K562 (cell line): ENCODE measurements around the gene MATK. TPM values are rescaled to one million over a fixed set of nuclear protein-coding genes. Genes with fewer than 3 reads are reported as not detected.

Experiments used
- ATAC-seq: fragments of 200-7000 bp; cut with Tn5 transposase; 3 replicates; pipeline ENCODE4 v1.9.1; 2020; ENCODE audit warnings: moderate library complexity
- BruUV-seq: library from RNA; stranded (reverse); fragments of 400-500 nt; replicated peaks from 2 replicates; lab custom pipeline; 2021; lab: Mats Ljungman, UMichigan
- CTCF ChIA-PET: fragments of 300-600 bp; formaldehyde crosslinking; extraction: SDS; loops from one replicate; lab custom pipeline; 2021; ENCODE audit warnings: low intra/inter-chr PET ratio; lab: Yijun Ruan, JAX
- POLR2A ChIA-PET: fragments of 300-600, 350-650 bp; sonication (Branson Sonifier 250); formaldehyde crosslinking; extraction: SDS; loops from one replicate; lab custom pipeline; 2021; ENCODE audit warnings: antibody characterized with exemption, inconsistent platforms; lab: Yijun Ruan, JAX
- DNase-seq, 4 experiments: peaks; one replicate each; pipeline versions ENCODE4 v3.0.0 to v3.0.0-alpha.2; 2011 to 2018; ENCODE audit warnings: low spot score in 3 of 4, mixed read lengths in 3 of 4; ENCODE audit errors: extremely low read depth in 1 of 4
- FAIRE-seq: peaks from 2 replicates; lab custom pipeline; 2011; peaks lifted over from hg19 to GRCh38; lab: Jason Lieb, UNC
- H2AFZ ChIP-seq: 2 replicates; pipeline ENCODE4 v1.6.0; 2011; ENCODE audit warnings: low read depth, low read length, control low read depth, inconsistent platforms
- H3K27ac ChIP-seq: fragments of 200-600 bp; 3 replicates; pipeline ENCODE4 v1.8.0; 2011; ENCODE audit warnings: low read depth, mild to moderate bottlenecking, control low read depth, inconsistent platforms, low read length, moderate library complexity, mixed read lengths; ENCODE audit errors: extremely low read depth
- H3K27me3 ChIP-seq, 2 experiments: fragments of 300-600 bp in 1 of 2; 2 replicates in 1 of 2; 3 replicates in 1 of 2; pipeline versions ENCODE4 v1.6.0 to v1.8.0; 2011; ENCODE audit warnings: inconsistent platforms in 2 of 2, low read length in 2 of 2, mild to moderate bottlenecking in 1 of 2, mixed read lengths in 1 of 2, moderate library complexity in 1 of 2; ENCODE audit not compliant: control insufficient read depth in 2 of 2, insufficient read depth in 2 of 2
- H3K36me3 ChIP-seq: fragments of 300-600 bp; 3 replicates; pipeline ENCODE4 v1.8.0; 2011; ENCODE audit warnings: mild to moderate bottlenecking, low read length, inconsistent platforms; ENCODE audit not compliant: control insufficient read depth, insufficient read depth
- H3K4me1 ChIP-seq, 2 experiments: fragments of 200-600 bp in 1 of 2; replicated peaks in 1 of 2; 2 replicates in 1 of 2; 3 replicates in 1 of 2; pipeline versions ENCODE4 v1.5.1 to v1.8.0; 2011; ENCODE audit warnings: inconsistent platforms in 2 of 2, low read length in 2 of 2, mild to moderate bottlenecking in 1 of 2, mixed read lengths in 1 of 2, moderate library complexity in 1 of 2; ENCODE audit not compliant: control insufficient read depth in 2 of 2, insufficient read depth in 2 of 2
- H3K4me2 ChIP-seq: 2 replicates; pipeline ENCODE4 v1.6.1; 2011; ENCODE audit warnings: low read length, control low read depth, inconsistent platforms, mixed read lengths; ENCODE audit not compliant: insufficient read depth
- H3K4me3 ChIP-seq: fragments of 200-600 bp; sonication (generic), shearing (Covaris generic); 2 replicates; pipeline ENCODE4 v1.5.1; 2016; ENCODE audit warnings: control low read depth, inconsistent platforms
- H3K79me2 ChIP-seq: fragments of 200-600 bp; 3 replicates; pipeline ENCODE4 v1.8.0; 2011; ENCODE audit warnings: low read length, inconsistent platforms; ENCODE audit not compliant: control insufficient read depth, insufficient read depth
- H3K9ac ChIP-seq, 2 experiments: 2 replicates each; pipeline versions ENCODE4 v1.6.0 to v1.6.1; 2011; ENCODE audit warnings: low read depth in 2 of 2, low read length in 2 of 2, control low read depth in 1 of 2, inconsistent platforms in 1 of 2, mild to moderate bottlenecking in 1 of 2, mixed read lengths in 1 of 2; ENCODE audit not compliant: insufficient read depth in 1 of 2
- H3K9me1 ChIP-seq: one replicate; pipeline ENCODE4 v1.6.0; 2011; ENCODE audit warnings: inconsistent platforms, mild to moderate bottlenecking, low read length, moderate library complexity; ENCODE audit not compliant: control insufficient read depth, insufficient read depth
- H3K9me3 ChIP-seq: replicated peaks from 2 replicates; pipeline ENCODE4 v1.5.1; 2011; ENCODE audit warnings: low read depth, low read length, inconsistent platforms; ENCODE audit not compliant: control insufficient read depth, insufficient read depth
- H4K20me1 ChIP-seq: replicated peaks from 2 replicates; pipeline ENCODE4 v1.6.1; 2011; ENCODE audit warnings: low read length, inconsistent platforms, mixed read lengths; ENCODE audit not compliant: control insufficient read depth, insufficient read depth
- CREM ChIP-seq: IDR thresholded peaks from 2 replicates; pipeline ENCODE4 v1.6.1; 2014; ENCODE audit warnings: antibody characterized with exemption, low read depth
- TAF7 ChIP-seq: fragments of 450-650 bp; IDR thresholded peaks from 2 replicates; pipeline ENCODE4 v1.6.1; 2016; ENCODE audit warnings: missing genetic modification characterization, missing compliant biosample characterization
- WGBS: fragments of 100-300 bp; shearing (Covaris generic); methylation state at CpG from one replicate; pipeline ENCODE4 v1.1.6; 2016; ENCODE audit warnings: low coverage, mixed read lengths; ENCODE audit not compliant: insufficient coverage; ENCODE audit errors: missing lambda C conversion rate; 5-methylcytosine and 5-hydroxymethylcytosine counted together
- in situ Hi-C: fragments of 300-500 bp; cut with MboI; formaldehyde crosslinking; loops from 4 replicates; pipeline ENCODE4 v1.15.0; 2018; ENCODE audit warnings: inconsistent platforms, mixed read lengths
- intact Hi-C: fragments of 100-400 bp; cut with micrococcal nuclease; formaldehyde crosslinking; loops from 2 replicates; pipeline ENCODE4 v1.14.2; 2022
- polyA plus RNA-seq, 8 experiments: library from polyadenylated mRNA; depleted of rRNA in 4 of 8; stranded (reverse) in 5 of 8; unstranded in 3 of 8; fragments of >200 nt; fragmentation: Nextera tagmentation in 2 of 8; fragmentation: Illumina TruSeq in 1 of 8; extraction: Ambion mirVana in 2 of 8; extraction: Trizol in 1 of 8; gene quantifications; 2 replicates each; pipeline versions ENCODE4 v1.2.1 to v1.2.3, GENCODE V29; 2011 to 2014; ENCODE audit warnings: inconsistent platforms in 1 of 8, missing spikeins in 1 of 8
- total RNA-seq, 7 experiments: library from RNA; depleted of rRNA in 6 of 7; stranded (reverse); fragments of >200 nt in 6 of 7; fragmentation: Illumina TruSeq in 2 of 7; extraction: Trizol in 2 of 7; gene quantifications; 2 replicates each; pipeline versions ENCODE4 v1.2.1 to v1.2.3, GENCODE V29; 2011 to 2021; ENCODE audit warnings: low replicate concordance in 1 of 7
- TF ChIP-seq, protein P1 (sequence below): sonication (generic); formaldehyde crosslinking; IDR thresholded peaks from 2 replicates; pipeline ENCODE4 v1.8.1; 2023; ENCODE audit warnings: mild to moderate bottlenecking, missing genetic modification reagents
- TF ChIP-seq, protein P2 (sequence below): fragments of 450-650 bp; IDR thresholded peaks from 2 replicates; pipeline ENCODE4 v1.6.1; 2016
- TF ChIP-seq, protein P3 (sequence below): sonication (generic); formaldehyde crosslinking; IDR thresholded peaks from 2 replicates; pipeline ENCODE4 v1.5.0; 2020; ENCODE audit warnings: missing genetic modification reagents
- TF ChIP-seq, protein P4 (sequence below): fragments of 450-650 bp; IDR thresholded peaks from 2 replicates; pipeline ENCODE4 v1.6.1; 2018; ENCODE audit not compliant: partially characterized antibody
- TF ChIP-seq, protein P5 (sequence below): fragments of 200-800 bp; sonication (Bioruptor generic); IDR thresholded peaks from 2 replicates; pipeline ENCODE4 v1.6.1; 2017; ENCODE audit warnings: missing genetic modification characterization, missing compliant biosample characterization
- TF ChIP-seq, protein P6 (sequence below): sonication (generic); formaldehyde crosslinking; IDR thresholded peaks from 2 replicates; pipeline ENCODE4 v1.8.0; 2022; ENCODE audit warnings: mild to moderate bottlenecking, missing genetic modification reagents

The MATK gene
- total and polyA plus RNA-seq, 9 of the 15 experiments (the other 6 are each of a cell fraction or from before 2014, with no cell fraction given) = 0.08 to 41.5 (median 21.4) TPM

DNA sequence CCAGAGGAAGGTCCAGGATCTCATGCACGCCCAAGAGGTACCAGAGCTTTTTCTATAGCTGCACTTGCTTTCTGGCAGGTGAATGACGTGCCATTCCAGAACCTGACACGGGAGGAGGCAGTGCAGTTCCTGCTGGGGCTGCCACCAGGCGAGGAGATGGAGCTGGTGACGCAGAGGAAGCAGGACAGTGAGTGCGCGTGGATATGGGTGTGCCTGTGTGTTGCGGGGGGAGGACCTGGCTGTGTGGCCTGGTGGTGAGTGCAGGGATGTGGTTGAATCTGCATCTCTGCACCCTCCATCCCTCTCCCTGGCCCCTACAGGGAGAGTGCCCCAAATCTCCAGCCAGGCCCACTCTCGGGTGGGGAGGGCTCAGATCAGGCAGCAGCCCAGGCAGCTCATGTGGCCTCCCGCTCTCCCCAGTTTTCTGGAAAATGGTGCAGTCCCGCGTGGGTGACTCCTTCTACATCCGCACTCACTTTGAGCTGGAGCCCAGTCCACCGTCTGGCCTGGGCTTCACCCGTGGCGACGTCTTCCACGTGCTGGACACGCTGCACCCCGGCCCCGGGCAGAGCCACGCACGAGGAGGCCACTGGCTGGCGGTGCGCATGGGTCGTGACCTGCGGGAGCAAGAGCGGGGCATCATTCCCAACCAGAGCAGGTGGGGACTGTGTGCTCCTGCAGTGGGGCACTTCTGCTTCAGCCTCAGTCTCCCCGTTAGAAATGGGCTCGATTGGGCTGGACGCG, 47.5 kb downstream of the MATK start:
- Histone ChIP-seq H3K9me3 (0 out of 2 replicates have a peak, but pooled peaks cover 4% of the 10 kb centered on the region), H3K9ac (peak overlapping the region in 1 of 2 experiments; percentile 60; a peak in 2 of 4 replicates), H3K9me1 (no peaks in the 10 kb centered on the region), H3K27ac (no peak overlapping the region), H3K4me1 (peaks cover 4 to 26% of the 10 kb centered on the region in 2 experiments; a peak in 3 of 5 replicates), H2AFZ (no peak overlapping the region), H3K4me3 (no peak overlapping the region)
- peak in 2 of 4 experiments; percentile 52 to 53 for DNase-seq
- CTCF ChIA-PET = no interaction called here
- TF ChIP-seq, protein P1, sequence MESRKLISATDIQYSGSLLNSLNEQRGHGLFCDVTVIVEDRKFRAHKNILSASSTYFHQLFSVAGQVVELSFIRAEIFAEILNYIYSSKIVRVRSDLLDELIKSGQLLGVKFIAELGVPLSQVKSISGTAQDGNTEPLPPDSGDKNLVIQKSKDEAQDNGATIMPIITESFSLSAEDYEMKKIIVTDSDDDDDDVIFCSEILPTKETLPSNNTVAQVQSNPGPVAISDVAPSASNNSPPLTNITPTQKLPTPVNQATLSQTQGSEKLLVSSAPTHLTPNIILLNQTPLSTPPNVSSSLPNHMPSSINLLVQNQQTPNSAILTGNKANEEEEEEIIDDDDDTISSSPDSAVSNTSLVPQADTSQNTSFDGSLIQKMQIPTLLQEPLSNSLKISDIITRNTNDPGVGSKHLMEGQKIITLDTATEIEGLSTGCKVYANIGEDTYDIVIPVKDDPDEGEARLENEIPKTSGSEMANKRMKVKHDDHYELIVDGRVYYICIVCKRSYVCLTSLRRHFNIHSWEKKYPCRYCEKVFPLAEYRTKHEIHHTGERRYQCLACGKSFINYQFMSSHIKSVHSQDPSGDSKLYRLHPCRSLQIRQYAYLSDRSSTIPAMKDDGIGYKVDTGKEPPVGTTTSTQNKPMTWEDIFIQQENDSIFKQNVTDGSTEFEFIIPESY (CRISPR knock-in tag) = peak; percentile 45; the same call in 1 of the 2 replicates
- TF ChIP-seq CREM (0 out of 2 replicates have a peak, but pooled peaks have one; percentile 45), TAF7 (tag) (no peak)
- TF ChIP-seq, protein P2, sequence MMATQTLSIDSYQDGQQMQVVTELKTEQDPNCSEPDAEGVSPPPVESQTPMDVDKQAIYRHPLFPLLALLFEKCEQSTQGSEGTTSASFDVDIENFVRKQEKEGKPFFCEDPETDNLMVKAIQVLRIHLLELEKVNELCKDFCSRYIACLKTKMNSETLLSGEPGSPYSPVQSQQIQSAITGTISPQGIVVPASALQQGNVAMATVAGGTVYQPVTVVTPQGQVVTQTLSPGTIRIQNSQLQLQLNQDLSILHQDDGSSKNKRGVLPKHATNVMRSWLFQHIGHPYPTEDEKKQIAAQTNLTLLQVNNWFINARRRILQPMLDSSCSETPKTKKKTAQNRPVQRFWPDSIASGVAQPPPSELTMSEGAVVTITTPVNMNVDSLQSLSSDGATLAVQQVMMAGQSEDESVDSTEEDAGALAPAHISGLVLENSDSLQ = 0 out of 2 replicates have a peak, but pooled peaks have one; percentile 15
- TF ChIP-seq, protein P3, sequence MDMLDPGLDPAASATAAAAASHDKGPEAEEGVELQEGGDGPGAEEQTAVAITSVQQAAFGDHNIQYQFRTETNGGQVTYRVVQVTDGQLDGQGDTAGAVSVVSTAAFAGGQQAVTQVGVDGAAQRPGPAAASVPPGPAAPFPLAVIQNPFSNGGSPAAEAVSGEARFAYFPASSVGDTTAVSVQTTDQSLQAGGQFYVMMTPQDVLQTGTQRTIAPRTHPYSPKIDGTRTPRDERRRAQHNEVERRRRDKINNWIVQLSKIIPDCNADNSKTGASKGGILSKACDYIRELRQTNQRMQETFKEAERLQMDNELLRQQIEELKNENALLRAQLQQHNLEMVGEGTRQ (CRISPR knock-in tag) = no peak
- TF ChIP-seq, protein P4, sequence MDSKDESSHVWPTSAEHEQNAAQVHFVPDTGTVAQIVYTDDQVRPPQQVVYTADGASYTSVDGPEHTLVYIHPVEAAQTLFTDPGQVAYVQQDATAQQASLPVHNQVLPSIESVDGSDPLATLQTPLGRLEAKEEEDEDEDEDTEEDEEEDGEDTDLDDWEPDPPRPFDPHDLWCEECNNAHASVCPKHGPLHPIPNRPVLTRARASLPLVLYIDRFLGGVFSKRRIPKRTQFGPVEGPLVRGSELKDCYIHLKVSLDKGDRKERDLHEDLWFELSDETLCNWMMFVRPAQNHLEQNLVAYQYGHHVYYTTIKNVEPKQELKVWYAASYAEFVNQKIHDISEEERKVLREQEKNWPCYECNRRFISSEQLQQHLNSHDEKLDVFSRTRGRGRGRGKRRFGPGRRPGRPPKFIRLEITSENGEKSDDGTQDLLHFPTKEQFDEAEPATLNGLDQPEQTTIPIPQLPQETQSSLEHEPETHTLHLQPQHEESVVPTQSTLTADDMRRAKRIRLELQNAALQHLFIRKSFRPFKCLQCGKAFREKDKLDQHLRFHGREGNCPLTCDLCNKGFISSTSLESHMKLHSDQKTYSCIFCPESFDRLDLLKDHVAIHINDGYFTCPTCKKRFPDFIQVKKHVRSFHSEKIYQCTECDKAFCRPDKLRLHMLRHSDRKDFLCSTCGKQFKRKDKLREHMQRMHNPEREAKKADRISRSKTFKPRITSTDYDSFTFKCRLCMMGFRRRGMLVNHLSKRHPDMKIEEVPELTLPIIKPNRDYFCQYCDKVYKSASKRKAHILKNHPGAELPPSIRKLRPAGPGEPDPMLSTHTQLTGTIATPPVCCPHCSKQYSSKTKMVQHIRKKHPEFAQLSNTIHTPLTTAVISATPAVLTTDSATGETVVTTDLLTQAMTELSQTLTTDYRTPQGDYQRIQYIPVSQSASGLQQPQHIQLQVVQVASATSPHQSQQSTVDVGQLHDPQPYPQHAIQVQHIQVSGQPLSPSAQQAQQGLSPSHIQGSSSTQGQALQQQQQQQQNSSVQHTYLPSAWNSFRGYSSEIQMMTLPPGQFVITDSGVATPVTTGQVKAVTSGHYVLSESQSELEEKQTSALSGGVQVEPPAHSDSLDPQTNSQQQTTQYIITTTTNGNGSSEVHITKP = peak; percentile 89
- TF ChIP-seq, protein P5, sequence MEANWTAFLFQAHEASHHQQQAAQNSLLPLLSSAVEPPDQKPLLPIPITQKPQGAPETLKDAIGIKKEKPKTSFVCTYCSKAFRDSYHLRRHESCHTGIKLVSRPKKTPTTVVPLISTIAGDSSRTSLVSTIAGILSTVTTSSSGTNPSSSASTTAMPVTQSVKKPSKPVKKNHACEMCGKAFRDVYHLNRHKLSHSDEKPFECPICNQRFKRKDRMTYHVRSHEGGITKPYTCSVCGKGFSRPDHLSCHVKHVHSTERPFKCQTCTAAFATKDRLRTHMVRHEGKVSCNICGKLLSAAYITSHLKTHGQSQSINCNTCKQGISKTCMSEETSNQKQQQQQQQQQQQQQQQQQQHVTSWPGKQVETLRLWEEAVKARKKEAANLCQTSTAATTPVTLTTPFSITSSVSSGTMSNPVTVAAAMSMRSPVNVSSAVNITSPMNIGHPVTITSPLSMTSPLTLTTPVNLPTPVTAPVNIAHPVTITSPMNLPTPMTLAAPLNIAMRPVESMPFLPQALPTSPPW (CRISPR knock-in tag) = peak; percentile 58; the same call in 1 of the 2 replicates
- TF ChIP-seq, protein P6, sequence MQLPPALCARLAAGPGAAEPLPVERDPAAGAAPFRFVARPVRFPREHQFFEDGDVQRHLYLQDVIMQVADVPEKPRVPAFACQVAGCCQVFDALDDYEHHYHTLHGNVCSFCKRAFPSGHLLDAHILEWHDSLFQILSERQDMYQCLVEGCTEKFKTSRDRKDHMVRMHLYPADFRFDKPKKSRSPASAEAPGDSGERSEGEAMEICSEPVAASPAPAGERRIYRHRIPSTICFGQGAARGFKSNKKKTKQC (CRISPR knock-in tag) = no peak
- TF ChIP-seq, all 486 proteins: peak for 5
- peak; percentile 57; the same call in 2 of the 3 replicates for ATAC-seq
- peaks cover 0 to 9% of the 10 kb centered on the region in 2 experiments; a peak in 2 of 5 replicates for H3K27me3 ChIP-seq
- BruUV-seq = no TSS peak
- H3K4me2 ChIP-seq = no peak overlapping the region
- H4K20me1 ChIP-seq = no peaks in the 10 kb centered on the region; the same call in 1 of the 2 replicates
- in situ Hi-C loops (no loop called here), intact Hi-C loops (no loop called here)
- WGBS = 54% methylated on average over 32 of the region's 32 CpGs
- POLR2A ChIA-PET = interaction anchor here (0.7 to 1.5 kb wide), 3 partner anchors 11 to 130 kb away, joined by 3 to 5 read pairs (median 4); partner anchors contain the start of genes APBA3 and MRPL54
- no peaks in the 10 kb centered on the region for H3K79me2 ChIP-seq
- no peak for FAIRE-seq
- no peaks in the 10 kb centered on the region for H3K36me3 ChIP-seq
